ENCODE data around the gene C2CD2.

The C2CD2 gene

DNA sequence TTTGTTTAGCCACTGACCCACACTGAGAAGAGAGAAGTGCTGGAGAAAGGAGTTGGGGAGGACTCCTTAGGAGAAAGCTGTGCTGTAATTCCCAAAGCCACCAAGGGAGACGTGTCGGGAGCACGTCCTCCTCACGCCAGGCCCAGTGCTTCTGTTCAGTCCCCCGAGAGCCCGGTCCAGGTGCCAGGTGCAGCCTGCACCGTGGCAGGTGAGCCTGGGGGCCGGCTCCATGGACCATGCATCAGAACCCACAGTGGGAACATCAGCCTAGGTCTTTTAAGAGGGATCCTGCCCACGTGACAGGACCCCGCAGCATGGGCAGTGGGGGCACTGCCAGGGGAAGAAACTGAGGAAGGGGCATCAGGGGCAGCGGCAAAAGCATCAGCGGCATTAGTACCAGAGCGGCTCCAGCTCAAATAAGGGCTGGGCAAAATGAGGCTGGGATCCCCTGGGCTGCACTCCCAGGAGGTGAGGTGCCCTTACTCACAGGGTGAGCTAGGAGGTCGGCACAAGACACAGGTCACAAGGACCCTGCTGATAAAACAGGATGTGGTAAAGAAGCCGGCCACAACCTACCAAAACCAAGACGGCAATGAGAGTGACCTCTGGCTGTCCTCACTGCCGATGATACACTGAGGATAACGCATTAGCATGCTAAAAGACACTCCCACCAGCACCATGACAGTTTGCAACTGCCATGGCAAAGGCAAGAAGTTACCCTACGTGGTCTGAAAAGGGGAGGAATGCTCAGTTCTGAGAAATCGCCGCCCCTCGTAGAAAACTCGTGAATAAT lies 50.1 kb downstream of the C2CD2 start:
- no peak for DNase-seq

DNA sequence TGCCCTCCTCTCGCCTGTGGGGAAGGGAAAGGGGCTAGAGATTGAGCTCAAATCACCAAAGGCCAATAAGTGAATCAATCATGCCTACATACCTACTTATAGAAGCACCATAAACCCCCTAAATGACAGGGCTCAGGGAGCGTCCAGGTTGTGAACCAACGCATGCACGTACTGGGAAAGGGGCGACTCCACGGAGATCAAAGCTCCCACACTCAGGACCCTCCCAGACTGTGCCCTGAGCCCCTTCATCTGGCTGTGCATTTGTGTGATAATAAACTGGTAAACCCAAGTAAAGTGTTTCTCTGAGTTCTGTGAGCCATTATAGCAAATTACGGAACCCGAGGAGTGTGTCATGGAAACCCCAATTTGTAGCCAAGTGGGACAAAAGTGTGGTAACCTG lies 50.9 kb downstream of the C2CD2 start:
- DNase-seq, result no peak

DNA sequence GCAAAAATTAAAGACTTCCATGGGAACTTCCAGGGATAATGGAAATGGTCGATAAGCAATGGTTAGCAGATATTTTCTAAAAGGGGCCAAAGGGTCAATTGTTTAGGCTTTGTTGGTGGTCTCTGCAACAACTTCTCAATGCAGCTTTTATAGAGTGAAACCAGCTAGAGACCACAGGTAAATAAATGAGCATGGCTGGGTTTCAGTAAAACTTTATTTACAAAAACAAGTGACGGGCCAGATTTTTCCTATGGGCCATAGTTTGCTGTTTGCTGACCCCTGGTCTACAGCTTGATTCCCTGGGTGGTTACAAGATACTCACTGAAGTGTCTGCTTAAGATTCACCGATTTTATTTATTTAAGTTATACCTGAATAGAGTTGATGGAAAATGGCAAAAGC lies 52.0 kb downstream of the C2CD2 start:
- no peak for DNase-seq

DNA sequence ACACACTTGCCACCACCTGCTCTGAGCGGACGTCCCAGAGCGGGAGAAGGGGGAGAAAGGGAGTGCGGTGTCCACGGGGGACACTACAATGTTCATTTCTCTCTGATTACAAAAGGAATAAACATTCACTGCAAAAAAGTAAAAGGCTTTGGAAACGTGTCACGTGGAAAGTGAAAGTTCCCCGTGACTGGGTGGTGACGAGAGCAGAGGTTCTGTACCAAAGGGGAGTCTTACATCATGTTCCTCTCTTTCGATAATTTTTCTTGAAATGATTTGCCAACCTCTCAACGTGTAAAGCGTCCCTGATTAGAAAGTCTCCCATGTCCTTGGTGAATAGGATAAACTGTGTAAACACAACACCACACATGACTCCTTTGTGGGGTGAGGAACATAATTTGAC lies 52.7 kb downstream of the C2CD2 start:
- no peak for DNase-seq

DNA sequence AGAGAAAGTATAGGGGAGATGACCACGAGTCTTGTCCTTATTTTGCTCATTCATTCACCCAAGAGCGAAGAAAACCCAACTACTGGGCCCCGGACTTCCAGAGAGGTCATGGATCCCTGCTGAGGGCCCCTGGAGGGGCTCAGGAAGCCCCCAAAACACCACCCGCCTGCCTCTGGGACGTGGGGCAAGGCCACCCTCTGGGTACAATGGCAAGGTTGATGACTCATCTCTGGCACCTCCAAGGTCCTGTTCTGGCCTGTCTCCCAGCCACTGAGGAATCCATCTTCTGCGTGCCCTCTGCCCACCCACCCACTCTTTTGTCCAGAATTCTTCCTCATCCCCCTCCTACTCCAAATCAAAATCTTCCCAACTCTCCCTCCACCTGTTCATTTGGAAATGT lies 53.4 kb downstream of the C2CD2 start:
- no peak for DNase-seq

DNA sequence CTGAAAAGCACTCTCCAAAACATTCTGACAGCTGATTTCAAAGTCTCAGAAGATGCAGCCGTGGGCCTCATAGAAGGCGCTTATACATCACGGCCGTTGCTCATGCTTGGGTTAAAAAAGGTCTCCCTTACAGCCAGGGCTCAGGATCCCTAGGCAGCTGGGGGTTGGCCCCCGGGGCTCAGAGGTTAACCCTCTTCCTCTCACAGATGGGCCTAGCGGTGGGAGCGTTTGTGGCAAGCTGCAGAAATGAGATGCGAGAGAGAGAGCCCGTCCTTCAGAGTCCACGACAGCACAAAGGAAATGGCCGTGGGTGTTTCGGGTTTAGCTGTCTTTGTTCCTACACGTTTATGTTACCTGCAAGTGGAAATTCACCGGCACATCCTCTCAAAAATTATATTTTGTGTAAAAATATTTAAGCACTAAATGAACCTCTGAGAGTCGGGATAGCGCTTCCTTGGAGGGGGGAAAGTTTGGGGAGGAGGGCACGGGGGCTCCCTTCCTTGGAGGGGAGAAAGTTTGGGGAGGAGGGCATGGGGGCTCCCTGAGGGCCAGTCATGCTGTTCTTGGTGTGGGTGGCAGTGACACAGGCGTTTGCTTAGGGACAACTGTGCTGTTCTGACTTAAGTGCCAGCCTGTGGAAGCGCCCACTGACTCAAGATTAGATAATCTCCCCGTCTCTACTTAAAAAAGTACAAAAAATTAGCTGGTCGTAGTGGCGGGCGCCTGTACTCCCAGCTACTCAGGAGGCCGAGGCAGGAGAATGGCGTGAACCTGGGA lies 54.2 kb downstream of the C2CD2 start:
- no peak for DNase-seq

DNA sequence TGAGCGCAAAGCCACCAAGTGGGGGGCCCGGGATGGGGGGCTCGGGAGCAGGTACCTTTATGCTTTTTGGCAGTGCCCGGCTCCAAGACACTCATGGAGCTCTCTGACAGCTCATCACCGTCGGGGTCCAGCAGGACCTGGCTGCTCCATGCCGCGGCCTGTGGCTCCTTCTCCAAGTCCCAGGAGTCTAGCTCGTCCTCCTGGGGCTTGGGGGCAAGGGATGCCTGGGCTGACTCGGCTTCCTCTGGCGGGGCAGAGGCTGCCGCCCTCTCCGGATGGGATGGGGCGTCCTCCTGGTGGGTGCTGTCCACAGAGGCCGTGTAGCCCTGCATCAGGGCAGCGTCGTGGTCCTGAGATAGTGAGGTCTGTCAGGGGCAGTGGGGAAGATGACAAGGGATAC lies 54.8 kb downstream of the C2CD2 start:
- DNase-seq, result no peak

DNA sequence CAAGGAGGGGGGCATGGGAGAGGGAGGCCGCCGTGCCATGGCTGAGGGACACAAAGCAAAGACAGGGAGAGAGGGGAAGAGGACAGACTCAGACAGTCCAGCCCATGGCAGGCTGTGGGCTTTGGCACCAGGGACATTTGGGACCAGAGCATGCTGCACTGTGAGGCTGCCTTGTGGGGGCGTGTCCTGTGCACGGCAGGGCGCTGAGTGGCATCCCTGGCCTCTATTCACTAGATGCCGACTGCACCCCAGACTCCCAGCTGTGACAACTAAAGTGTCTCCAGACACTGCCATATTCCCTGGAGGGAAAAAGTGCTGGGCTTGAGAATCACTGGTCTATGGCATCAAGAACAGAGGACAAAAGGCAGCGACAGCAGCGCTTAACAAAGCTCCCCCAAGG lies 56.1 kb downstream of the C2CD2 start:
- no peak for DNase-seq

DNA sequence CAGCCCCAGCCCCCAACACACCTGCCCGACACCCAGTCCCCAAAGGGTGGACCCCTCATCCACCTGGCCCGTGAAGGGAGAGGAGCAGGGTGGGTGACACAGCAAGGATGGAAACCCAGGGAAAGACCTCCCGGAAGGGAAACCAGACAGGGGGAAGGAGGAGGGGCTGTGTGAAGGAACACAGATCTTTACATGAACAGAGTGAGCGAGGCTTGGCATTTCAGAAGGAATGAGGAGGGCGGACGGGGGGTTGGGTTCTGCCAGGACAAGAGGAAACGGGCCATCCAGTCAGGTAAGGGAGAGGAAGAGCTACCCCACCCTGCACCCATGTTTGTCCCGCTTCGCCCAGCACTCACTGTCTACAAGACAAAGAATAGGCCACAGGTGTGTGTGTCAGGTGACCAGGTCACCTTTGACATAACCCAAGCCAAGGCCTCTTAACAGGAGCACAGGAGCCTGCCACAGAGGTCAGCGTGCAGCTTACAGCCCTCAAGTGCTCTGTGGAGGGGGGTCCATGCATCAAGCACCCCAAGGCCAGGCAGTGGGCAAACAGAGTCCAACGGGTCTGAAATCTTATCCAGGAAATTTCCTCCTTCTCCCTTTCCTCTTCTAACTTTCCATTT lies 56.7 kb downstream of the C2CD2 start:
- no peak for DNase-seq

DNA sequence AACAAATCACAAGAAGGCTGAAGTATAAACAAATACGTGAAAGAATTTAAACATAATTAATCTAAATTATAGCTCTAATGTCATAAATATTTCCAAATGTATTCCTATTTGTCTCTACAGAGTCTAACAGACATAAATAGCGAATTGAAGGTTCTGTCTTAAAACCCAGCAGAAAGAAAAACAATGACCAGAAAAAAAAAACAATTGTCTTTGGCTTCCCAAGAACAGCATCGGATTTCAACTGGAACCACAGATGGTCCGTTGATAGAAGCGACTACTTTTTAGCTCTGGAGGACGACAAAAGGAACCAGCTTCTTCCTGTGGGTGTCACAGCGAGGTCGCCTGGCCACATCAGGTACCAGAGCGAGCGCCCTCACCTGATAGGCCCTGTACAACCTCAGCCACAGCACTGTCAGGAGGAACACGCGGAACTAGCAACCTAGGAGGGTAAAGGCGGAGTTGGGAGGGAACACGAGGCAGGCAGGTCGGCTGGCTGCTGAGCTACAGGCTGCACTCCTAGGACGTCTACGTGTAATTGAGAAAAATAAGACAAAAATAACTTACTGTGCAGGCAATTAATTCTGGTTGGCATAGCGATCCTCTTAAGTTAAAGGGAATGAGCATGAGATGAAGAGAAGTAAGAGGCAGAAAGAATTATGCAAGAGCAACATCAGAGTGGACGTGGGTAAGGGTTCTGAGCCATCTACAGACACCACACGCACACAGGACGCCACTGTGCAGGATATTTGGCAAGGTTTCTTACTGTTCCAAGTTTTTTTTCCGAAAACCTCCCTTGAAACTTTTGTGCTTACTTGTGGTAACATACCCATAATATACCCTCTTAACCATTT lies 58.0 kb downstream of the C2CD2 start:
- no peak for DNase-seq

DNA sequence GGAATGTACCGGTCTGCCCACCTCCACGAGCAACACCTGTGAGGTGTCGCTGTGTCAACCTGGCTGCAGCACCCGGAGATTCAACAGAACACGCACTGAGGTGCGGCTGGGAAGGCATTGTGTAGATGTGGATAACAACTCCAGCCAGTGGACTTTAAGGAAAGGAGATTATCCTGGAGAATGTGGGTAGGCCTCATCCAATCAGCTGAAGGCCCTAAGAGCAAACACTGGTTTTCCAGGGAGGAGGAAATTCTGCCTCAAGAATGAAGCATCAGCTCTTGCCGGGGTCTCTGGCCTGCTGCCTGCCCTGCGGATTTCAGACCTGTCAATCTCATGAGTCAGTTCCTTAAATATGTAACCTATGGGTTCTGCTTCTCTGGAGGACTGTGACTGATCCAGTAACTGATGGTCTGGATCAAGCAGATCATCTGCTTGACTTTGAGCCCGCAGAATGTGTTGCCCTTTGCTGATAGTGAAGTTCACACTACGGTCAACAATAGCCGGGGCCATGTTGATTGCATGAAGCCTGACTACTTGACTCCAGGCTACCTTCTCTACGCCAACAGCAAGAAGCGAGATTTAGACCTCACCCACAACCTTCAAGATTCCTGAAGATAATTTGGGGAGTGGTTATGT lies 58.8 kb downstream of the C2CD2 start:
- DNase-seq, result peak; percentile 98

DNA sequence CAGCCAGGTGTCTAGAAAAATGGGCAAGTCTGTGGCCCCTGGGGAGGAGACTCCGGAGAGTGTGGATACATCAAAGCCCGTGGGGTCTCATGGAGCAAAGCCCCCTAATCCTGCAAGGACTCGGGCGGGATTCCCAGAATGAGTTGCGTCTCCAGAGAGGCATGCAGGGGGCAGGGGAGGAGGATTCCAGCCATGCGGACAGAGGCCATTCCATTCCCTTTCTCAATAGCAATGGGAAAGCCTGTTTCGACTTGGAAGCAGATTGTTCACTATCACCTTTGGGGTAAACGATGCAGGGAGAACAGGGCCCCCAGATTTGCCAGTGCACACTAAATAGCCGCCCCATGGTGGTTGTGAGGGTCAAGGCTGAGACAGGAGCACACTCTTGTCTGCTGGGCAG lies 59.3 kb downstream of the C2CD2 start:
- DNase-seq, result no peak

DNA sequence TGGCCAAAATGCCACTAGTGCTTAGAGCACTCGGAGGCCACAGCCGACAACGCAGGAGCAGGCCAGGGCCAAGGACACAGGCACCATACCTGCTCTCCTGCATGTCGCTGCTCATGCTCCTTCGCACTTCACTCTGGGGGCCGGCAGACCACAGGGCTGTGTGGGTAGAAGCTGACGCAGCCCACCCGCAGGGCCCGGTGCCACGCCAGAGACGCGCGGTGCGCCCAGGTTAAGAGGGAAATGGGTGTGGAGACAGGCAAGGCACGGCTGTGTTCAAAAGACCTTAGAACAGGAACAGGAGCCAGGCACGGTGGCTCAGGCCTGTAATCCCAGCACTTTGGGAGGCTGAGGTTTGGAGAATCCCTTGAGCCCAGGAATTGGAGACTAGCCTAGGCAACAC lies 61.1 kb downstream of the C2CD2 start:
- DNase-seq, result no peak

DNA sequence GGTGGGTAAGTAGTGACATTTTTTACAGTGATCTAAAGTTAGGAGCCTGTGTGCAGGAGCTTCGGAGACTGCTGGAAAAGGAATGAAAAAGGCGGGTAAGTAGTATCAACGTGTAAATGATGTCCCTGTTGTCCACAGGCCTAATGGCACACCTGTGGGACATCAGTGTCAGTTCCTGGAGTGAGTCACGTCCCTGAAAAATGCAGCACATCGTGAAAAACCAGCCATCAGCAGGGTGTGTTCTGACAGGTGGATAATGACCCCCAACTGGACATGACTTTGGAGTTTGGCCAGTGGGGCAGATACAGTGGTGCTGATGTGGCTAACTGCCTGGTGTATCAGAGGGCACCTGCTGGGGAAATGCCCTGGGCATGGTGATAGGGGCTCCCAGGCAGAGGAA lies 62.7 kb downstream of the C2CD2 start:
- no peak for DNase-seq

DNA sequence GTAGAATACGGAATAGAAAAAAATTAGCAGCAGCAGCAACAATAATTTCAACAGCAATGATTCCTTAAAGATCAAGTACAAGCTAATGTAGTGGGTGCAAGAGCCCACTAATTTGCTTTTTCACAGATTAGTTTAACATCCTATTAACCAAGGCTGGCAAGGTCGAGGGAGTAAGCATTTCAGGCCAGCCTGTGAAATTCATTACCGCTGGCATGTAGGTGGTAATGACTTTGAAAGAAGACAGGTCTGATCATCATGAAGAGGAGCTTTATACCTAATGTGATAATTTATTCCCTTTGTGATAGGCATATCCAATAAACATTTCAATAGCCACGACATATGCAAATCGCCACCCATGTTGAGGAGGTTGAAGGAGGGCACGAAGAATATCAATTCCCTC lies 63.5 kb downstream of the C2CD2 start:
- DNase-seq, result no peak

DNA sequence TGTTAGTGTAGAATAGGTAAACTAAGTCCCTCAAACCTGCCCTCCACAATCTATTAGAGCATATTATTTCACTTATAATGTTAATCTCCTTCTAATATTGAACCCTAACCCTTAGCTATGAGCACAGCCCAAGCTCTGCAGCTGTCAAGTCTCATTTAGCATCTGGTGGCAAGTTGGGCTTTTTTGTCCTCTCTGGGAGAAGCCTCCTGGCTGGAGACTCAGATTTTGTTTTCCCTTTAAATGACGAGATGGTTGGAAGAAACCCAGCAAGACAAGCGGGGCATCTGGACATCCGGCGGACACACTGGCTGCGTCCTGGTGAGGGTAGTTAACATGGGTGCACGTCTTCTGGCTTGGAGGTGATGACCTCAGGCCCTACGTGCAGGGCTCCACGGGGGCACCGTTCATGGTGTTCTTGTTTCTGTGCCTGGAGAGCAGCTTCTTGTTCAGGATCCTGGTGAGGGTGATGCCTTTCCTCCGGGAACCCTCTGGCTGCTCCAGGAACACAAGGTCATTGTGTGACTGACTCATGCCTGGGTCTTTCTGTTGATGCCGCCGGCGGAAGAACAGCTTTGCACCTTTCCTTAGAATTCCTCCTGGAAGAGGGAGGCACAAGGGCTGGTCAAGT lies 65.0 kb downstream of the C2CD2 start:
- no peak for DNase-seq

DNA sequence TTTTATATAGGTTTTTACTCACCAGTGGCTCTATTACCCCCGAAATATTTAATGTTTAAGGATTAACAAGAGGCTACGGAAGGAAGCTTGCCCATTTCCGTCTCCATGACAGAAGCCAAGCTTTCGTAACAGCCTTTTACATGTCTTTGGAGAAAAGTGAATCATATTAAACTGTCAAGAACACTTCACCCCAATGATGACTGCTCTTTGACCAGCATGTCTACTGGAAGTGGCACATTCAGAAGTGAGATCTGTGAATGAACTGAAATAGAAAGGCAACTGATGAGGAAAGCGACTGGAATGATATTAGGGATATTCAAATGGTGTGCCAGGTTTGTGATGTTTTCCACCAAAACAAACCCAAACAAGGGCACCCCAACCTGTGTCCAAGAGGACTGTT lies 66.2 kb downstream of the C2CD2 start:
- no peak for DNase-seq

DNA sequence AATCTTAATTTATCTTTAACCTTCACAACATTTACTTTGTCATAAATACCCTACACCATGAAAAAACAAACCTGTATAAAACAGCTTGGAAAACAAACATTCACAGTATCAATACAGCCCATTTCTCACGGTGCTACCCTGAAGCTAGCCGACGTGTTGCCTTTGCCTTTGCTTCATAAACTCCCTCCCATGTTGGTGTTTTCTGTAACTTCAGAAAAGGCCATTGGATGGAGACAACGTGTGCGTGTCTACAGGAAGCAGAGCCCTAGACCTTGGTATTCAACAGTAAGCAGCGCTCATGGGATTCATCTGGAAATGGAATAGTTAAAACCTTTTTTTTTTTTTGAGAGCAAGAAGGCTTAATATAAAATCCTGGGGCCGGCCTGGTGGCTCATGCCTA lies 67.5 kb downstream of the C2CD2 start:
- DNase-seq, result no peak

DNA sequence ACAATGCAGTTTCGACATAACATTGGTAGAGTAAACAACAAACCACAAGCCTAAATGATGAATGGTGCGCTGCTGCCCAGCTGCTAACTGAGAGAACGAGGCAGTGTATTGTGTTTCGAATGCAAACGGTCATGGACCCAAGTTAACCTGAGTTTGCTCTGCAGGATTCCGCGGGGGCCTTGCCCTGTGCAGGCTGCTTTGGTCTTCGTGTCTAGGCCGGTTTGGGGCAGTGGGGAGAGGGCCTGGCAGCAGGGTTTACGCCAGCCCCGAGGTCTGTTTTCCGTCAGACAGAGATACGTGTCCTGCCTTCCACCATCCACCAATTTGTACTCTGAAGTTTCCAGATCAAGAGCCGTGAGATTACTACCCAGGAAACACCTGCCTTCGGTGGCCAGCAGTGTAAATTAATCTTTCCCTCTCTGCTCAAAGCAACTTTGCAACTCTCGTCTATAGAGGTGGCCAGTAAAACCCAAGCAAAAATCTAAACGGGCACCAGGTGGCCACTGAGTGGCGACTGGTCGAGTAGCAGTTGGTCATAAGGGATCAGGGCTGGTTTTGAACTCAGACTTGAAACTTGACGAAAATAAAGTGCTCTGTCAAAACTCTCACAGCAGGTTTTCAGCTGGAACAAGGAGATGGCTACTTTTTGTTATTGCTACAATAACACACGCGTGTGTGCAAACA lies 68.3 kb downstream of the C2CD2 start:
- DNase-seq, result no peak

DNA sequence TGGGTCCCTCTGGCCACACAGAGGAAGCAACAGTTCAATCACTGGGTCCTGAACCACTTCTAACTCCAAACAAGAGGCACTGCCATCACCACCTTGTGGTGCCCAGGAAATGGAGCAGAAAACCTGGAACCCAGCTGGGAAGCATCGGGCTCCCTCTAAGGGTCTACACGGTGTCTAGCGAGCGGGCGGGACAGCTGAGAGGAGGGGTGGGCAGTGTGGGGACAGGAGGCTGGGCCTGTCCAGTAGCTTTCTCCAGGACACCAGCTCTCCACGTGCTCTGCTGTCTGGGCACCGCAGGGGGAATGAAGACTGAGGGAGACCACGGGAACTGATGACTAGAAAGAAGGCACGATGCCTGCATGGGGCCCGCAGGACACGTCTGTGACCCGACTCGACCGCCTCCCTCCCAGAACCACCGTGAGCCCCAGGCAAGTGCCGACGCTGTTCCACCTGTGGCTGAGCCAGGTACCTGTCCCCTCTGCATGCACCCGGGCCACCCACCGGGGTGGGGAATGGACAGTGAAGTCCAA lies 69.3 kb downstream of the C2CD2 start:
- DNase-seq, result no peak

DNA sequence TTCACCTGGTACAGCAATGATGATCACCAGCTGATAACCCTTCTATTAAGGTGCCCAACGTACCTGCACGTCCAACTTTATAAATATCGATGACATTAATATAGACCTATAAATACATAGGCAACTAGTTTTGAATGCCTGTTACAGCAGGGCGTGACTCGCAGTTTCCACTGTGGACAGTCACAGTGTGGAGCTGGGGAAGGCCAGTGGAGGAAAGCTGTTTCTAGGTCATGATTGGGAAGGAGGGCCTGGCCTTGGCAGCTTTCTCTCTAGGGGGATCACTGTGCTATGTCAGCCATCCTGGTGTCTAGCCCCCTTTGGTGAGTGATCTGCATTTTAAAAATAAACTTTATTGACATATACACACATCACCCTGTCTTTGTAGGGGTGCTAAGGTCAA lies 70.2 kb downstream of the C2CD2 start:
- DNase-seq, result no peak
